Measurements from ENCODE around the gene TUBG2. TPM values are rescaled to one million over a fixed set of nuclear protein-coding genes. Genes with fewer than 3 reads are reported as not detected.
A peak's percentile ranks its signal among the peaks of the same experiment; 100 is the strongest.

Gene TUBG2
- total RNA-seq, 2 experiments from 2014 or later: 10.4 to 23.4 TPM

DNA sequence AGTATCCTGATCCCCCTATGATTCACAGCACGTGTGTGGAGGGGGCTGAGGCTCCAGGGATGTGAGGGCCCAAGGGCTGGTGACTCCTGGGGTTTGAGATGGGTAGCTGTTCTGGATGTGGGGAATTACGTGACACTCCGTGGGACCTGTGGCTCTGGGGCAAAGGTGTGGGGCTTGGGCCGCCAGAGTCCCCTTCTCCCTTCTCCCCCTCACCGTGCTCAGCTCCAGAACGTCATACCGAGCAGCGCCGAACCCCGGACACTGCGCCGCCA, 10.6 kb downstream of the TUBG2 start:
- Histone ChIP-seq H2AFZ (ENCODE audit: low read length) (no peak overlapping the region), H3K4me3 (ENCODE audit: low read depth, low read length, poor library complexity, severe bottlenecking) (no peak overlapping the region), H3K4me2 (ENCODE audit: low read length) (no peak overlapping the region), H3K4me1 (ENCODE audit: insufficient read depth, low read length, poor library complexity, severe bottlenecking) (peaks cover 12% of the 10 kb centered on the region), H4K20me1 (ENCODE audit: insufficient read depth, low read length) (no peaks in the 10 kb centered on the region), H3K79me2 (ENCODE audit: insufficient read depth, low read depth, low read length) (no peaks in the 10 kb centered on the region), H3K36me3 (ENCODE audit: insufficient read depth, low read length) (peaks cover 27% of the 10 kb centered on the region), H3K9me3 (ENCODE audit: low read length) (no peaks in the 10 kb centered on the region), H3K9me2 (ENCODE audit: insufficient read depth, low read length) (no peaks in the 10 kb centered on the region), H3K27ac (ENCODE audit: low read depth, low read length, poor library complexity, severe bottlenecking) (no peak overlapping the region)
- POLR2A ChIA-PET: no interaction called here
- CTCF ChIA-PET (ENCODE audit: unreplicated experiment): interaction anchor here (1.1 kb wide), 1 partner anchor 33 kb away, joined by 3 read pairs; no protein-coding TSS in a partner anchor
- intact Hi-C loops (cut with micrococcal nuclease; ENCODE audit: unreplicated experiment): no loop called here
- no peak for DNase-seq (ENCODE audit: low spot score)
- no TSS peak for BruUV-seq (replicated peaks)
- TF ChIP-seq, protein P1, sequence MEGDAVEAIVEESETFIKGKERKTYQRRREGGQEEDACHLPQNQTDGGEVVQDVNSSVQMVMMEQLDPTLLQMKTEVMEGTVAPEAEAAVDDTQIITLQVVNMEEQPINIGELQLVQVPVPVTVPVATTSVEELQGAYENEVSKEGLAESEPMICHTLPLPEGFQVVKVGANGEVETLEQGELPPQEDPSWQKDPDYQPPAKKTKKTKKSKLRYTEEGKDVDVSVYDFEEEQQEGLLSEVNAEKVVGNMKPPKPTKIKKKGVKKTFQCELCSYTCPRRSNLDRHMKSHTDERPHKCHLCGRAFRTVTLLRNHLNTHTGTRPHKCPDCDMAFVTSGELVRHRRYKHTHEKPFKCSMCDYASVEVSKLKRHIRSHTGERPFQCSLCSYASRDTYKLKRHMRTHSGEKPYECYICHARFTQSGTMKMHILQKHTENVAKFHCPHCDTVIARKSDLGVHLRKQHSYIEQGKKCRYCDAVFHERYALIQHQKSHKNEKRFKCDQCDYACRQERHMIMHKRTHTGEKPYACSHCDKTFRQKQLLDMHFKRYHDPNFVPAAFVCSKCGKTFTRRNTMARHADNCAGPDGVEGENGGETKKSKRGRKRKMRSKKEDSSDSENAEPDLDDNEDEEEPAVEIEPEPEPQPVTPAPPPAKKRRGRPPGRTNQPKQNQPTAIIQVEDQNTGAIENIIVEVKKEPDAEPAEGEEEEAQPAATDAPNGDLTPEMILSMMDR (conservative IDR thresholded peaks at IDR 0.05; ENCODE audit: low read length): no peak
- no peak for TF ChIP-seq EZH2phosphoT487 (IDR thresholded peaks at IDR 0.05; ENCODE audit: borderline replicate concordance, low read depth, low read length)

DNA sequence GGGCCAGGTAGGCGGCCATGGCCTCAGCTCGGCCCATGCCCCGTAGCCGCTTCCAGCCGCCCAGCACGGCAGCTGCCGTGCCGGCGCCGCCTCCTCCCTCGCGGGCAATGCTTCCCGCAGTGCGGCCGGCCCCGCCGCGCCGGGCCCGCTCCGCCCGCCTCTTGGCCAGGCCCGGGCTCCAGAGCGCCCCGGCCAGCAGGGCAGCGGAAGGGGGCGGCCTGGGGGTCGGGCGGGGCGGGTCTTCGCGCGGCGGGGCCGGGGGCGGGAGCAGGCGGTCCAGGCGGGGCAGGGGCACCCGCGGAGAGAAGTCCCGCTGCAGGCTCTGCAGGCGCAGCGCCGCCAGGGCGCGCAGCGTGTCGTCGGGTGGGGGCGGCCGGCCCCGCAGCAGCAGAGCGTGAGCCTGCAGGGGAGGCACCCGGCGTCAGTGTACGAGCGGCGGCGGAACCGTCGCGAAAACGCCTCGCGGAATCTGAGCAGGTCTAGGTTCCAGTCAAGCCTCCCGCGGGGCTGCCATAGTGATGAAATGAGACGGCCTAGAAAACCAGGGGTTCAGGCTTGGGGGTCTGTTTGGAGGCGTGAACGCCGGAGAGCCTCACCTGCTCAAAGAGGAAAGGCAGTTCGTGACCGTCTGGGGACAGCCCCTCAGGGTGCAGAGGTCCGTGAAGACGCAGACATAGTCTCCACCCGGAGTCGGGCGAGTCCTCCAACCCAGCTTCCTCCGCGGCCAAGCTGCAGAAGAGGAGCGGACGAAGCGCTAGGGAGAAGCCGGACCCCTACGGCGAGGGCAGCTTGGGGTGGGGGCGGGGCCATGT, 11.1 kb downstream of the TUBG2 start:
- intact Hi-C loops (cut with micrococcal nuclease; ENCODE audit: unreplicated experiment): no loop called here
- CTCF ChIA-PET (ENCODE audit: unreplicated experiment): no interaction called here
- no peak overlapping the region for H2AFZ ChIP-seq (ENCODE audit: low read length)

More for the DNA sequence above, 11.1 kb downstream of the TUBG2 start:
- DNase-seq (ENCODE audit: low spot score): no peak
- Histone ChIP-seq H3K4me1 (ENCODE audit: insufficient read depth, low read length, poor library complexity, severe bottlenecking) (peaks cover 17% of the 10 kb centered on the region), H3K79me2 (ENCODE audit: insufficient read depth, low read depth, low read length) (no peaks in the 10 kb centered on the region), H3K9me2 (ENCODE audit: insufficient read depth, low read length) (no peaks in the 10 kb centered on the region), H4K20me1 (ENCODE audit: insufficient read depth, low read length) (no peaks in the 10 kb centered on the region), H3K9me3 (ENCODE audit: low read length) (no peaks in the 10 kb centered on the region), H3K4me2 (ENCODE audit: low read length) (peak overlapping the region; percentile 8; the same call in 1 of the 2 replicates), H3K36me3 (ENCODE audit: insufficient read depth, low read length) (peaks cover 27% of the 10 kb centered on the region), H3K4me3 (ENCODE audit: low read depth, low read length, poor library complexity, severe bottlenecking) (no peak overlapping the region), H3K27ac (ENCODE audit: low read depth, low read length, poor library complexity, severe bottlenecking) (no peak overlapping the region)
- BruUV-seq (replicated peaks): no TSS peak
- POLR2A ChIA-PET: interaction anchor here (0.7 kb wide), 1 partner anchor 797 kb away, joined by 3 read pairs; no protein-coding TSS in a partner anchor
- TF ChIP-seq, protein P1 (conservative IDR thresholded peaks at IDR 0.05; ENCODE audit: low read length): no peak
- TF ChIP-seq EZH2phosphoT487 (IDR thresholded peaks at IDR 0.05; ENCODE audit: borderline replicate concordance, low read depth, low read length): no peak

All from OCI-LY7 (cell line).